Tibial artery (tissue), 4 donors: Measurements from ENCODE around the gene SLC43A2.

Experiments
- DNase-seq, 2 donors: peaks; one replicate each; pipeline ENCODE4 v3.0.0-alpha.2; 2019
- H3K27ac ChIP-seq, 2 donors: fragments of 200-600 bp; sonication (generic) in 1 of 2; 1 replicate in 1 of 2; 2 replicates in 1 of 2; pipeline ENCODE4 v1.5.1; 2018 to 2019; ENCODE audit warnings: mild to moderate bottlenecking in 1 of 2
- H3K27me3 ChIP-seq, 2 donors: fragments of 200-600 bp; sonication (generic) in 1 of 2; one replicate each; pipeline versions ENCODE4 v1.5.1 to v1.6.0; 2016 to 2019
- H3K36me3 ChIP-seq, 3 donors: fragments of 200-600 bp; sonication (generic) in 2 of 3; one replicate each; pipeline ENCODE4 v1.5.1; 2016 to 2019; ENCODE audit warnings: mild to moderate bottlenecking in 2 of 3
- H3K4me1 ChIP-seq, 4 donors: fragments of 200-600 bp; sonication (generic) in 2 of 4; 1 replicate in 3 of 4; 2 replicates in 1 of 4; pipeline ENCODE4 v1.5.1; 2016 to 2019
- H3K4me3 ChIP-seq, 2 donors: fragments of 200-600 bp; sonication (generic) in 1 of 2; 1 replicate in 1 of 2; 2 replicates in 1 of 2; pipeline ENCODE4 v1.5.1; 2018 to 2019; ENCODE audit warnings: mild to moderate bottlenecking in 2 of 2
- H3K9me3 ChIP-seq, 3 donors: fragments of 200-600 bp; sonication (generic) in 1 of 3; one replicate each; pipeline ENCODE4 v1.5.1; 2016 to 2019
- intact Hi-C: fragments of 100-400 bp; cut with DNase I; formaldehyde crosslinking; loops from one replicate; pipeline ENCODE4 v1.15.0; 2023; ENCODE audit warnings: low total_unique reads
- TF ChIP-seq, protein P1 (sequence below), 2 experiments: fragments of 200-600 bp in 1 of 2; fragments of 450-650 bp in 1 of 2; IDR thresholded peaks; one replicate each; pipeline ENCODE4 v1.5.1; 2017 to 2019; ENCODE audit warnings: antibody characterized with exemption in 2 of 2, mild to moderate bottlenecking in 1 of 2, moderate library complexity in 1 of 2

The SLC43A2 gene

DNA sequence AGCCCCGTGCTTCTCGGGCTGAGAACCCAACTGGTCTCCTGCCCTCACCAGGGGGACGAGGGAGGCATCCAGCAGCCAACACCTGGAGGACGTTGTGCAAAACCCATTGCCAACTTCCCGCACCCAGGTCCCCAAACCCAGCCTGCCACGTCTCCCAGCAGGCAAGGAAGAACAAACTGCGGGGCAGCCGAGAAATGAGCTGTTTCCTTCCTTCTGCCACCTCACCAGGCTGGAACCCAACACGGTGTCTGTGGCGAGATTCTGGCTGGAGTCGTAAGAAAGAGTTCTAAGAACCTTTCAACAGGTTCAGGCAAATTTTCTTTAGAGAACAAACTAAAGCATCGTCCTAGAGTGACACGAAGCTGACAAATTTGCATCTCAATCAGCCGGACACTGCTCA is 3.6 kb downstream of the SLC43A2 start:
- H3K27ac ChIP-seq: no peak overlapping the region
- H3K9me3 ChIP-seq: no peaks in the 10 kb centered on the region
- H3K36me3 ChIP-seq: peaks cover 0 to 10% (median 4%) of the 10 kb centered on the region in 3 donors
- intact Hi-C loops: no loop called here
- DNase-seq: no peak
- no peaks in the 10 kb centered on the region for H3K27me3 ChIP-seq
- peaks cover 0 to 36% (median 24%) of the 10 kb centered on the region in 4 donors for H3K4me1 ChIP-seq
- TF ChIP-seq, protein P1, sequence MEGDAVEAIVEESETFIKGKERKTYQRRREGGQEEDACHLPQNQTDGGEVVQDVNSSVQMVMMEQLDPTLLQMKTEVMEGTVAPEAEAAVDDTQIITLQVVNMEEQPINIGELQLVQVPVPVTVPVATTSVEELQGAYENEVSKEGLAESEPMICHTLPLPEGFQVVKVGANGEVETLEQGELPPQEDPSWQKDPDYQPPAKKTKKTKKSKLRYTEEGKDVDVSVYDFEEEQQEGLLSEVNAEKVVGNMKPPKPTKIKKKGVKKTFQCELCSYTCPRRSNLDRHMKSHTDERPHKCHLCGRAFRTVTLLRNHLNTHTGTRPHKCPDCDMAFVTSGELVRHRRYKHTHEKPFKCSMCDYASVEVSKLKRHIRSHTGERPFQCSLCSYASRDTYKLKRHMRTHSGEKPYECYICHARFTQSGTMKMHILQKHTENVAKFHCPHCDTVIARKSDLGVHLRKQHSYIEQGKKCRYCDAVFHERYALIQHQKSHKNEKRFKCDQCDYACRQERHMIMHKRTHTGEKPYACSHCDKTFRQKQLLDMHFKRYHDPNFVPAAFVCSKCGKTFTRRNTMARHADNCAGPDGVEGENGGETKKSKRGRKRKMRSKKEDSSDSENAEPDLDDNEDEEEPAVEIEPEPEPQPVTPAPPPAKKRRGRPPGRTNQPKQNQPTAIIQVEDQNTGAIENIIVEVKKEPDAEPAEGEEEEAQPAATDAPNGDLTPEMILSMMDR (IDR thresholded peaks at IDR 0.05): no peak
- H3K4me3 ChIP-seq: no peak overlapping the region

DNA sequence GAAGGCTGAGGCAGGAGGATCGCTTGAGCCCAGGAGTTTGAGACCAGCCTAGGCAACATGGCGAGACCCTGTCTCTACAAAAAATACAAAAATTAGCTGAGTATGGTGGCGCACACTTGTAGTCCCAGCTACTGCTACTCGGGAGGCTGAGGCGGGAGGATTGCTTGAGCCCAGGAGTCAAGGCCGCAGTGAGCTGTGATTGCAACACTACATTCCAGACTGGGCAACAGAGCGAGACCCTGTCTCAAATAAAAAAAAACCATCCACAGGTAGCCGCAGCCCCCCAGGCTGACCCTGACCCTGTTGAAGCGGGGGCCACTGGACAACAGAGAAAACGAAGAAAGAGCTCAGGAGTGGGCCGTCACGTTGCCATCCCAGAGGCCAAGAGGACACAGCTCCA is 4.0 kb downstream of the SLC43A2 start:
- DNase-seq: no peak
- Histone ChIP-seq H3K27ac (no peak overlapping the region), H3K9me3 (no peaks in the 10 kb centered on the region), H3K4me3 (no peak overlapping the region), H3K36me3 (peaks cover 0 to 11% (median 4%) of the 10 kb centered on the region in 3 donors), H3K4me1 (peaks cover 0 to 32% (median 20%) of the 10 kb centered on the region in 4 donors), H3K27me3 (no peaks in the 10 kb centered on the region)
- intact Hi-C loops: no loop called here
- TF ChIP-seq, protein P1 (IDR thresholded peaks at IDR 0.05): no peak

DNA sequence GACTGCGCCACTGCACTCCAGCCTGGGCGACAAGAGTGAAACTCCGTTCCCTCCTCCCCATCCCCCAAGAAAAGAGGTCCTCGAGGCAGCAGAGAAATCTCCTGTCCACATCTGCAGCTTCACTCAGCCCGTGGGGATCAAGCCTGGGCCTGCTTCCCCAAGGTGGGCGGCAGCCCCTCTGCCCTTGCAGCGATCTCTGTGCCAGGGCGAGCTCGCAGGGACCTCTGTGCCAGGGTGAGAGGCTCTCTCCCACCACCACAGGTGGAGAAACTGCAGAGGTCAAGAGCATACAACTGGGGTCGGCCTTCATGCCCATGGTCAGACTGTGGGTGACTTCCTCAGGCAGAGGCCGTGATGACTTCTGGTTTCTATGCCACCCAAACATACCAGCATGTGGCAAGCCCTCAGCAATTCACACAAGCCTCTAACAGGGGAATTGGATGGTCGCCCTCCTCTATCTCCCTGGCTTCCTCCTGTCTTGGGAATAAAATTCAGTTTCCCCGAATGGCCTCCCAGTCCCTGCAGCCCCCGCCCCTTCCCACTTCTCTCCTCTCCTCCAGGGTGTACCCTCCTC is 5.5 kb downstream of the SLC43A2 start:
- H3K27ac ChIP-seq: no peak overlapping the region
- peaks cover 0 to 24% (median 16%) of the 10 kb centered on the region in 4 donors for H3K4me1 ChIP-seq
- no peak overlapping the region for H3K4me3 ChIP-seq
- intact Hi-C loops: no loop called here
- TF ChIP-seq, protein P1 (IDR thresholded peaks at IDR 0.05): no peak
- no peaks in the 10 kb centered on the region for H3K9me3 ChIP-seq
- H3K36me3 ChIP-seq: peaks cover 0 to 19% (median 4%) of the 10 kb centered on the region in 3 donors
- H3K27me3 ChIP-seq: no peaks in the 10 kb centered on the region
- DNase-seq: no peak

DNA sequence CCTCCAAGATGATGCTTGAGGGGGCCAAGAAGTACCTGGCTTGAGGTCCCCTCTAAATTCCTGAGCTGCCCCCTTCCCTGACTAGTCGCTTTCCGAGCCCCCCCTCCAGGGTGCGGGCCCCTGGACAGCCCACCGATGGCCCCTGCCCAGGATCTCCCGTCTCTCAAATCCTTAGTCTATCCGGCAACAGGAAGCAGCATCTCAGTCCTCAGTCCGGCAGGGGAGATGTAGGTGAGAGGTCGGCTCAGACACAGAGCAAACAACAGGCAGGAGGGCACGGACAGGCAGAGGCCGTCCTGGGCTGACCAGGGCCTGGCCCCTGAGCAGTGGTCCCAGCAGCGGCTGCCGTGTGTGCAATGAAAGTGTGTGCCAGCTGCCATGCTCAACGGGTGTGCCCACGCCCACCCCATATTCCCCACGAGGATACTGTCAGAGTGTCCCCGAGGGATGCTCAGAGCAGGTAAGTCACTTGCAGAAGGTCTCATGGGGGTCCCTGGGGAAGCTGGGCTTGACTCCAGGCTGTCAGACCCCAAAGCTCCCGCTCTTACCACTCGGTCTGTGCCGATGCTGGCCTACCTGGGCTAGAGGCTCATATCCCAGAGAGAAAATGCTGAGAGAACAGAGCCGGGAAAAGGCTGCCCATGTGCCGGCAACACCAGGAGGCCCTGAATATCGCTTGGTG is 7.2 kb downstream of the SLC43A2 start:
- Histone ChIP-seq H3K4me3 (no peak overlapping the region), H3K9me3 (no peaks in the 10 kb centered on the region), H3K27ac (no peak overlapping the region), H3K36me3 (peaks cover 0 to 26% (median 4%) of the 10 kb centered on the region in 3 donors), H3K4me1 (peaks cover 0 to 8% (median 2%) of the 10 kb centered on the region in 4 donors), H3K27me3 (no peaks in the 10 kb centered on the region)
- TF ChIP-seq, protein P1 (IDR thresholded peaks at IDR 0.05): no peak
- no peak for DNase-seq
- intact Hi-C loops: no loop called here

DNA sequence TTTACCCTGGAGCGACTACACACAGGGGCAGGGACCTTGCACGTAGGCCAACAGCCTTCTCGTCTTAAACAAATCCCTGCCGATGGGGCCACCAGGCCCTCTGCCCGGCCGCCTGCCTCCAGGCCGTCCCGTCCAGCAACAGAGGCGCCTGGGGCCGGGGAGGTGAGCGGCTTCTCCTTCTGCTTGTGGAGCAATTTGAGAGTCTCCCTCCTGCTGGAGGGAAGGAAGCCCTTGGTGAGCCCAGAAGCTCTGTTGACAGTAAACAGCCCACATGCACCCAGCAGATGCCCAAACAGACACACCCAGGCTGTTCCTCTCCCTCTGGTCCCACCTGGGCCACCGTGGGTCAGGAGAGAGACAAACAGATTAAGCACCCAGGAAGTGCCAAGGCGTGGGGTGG is 8.1 kb downstream of the SLC43A2 start:
- intact Hi-C loops: no loop called here
- Histone ChIP-seq H3K27ac (no peak overlapping the region), H3K4me3 (no peak overlapping the region), H3K36me3 (peaks cover 0 to 26% (median 7%) of the 10 kb centered on the region in 3 donors), H3K27me3 (no peaks in the 10 kb centered on the region), H3K4me1 (peaks cover 0 to 6% (median 0%) of the 10 kb centered on the region in 4 donors), H3K9me3 (no peaks in the 10 kb centered on the region)
- DNase-seq: no peak
- TF ChIP-seq, protein P1 (IDR thresholded peaks at IDR 0.05): no peak
